Stimulated activated naive CD4-positive, alpha-beta T cell treated with Interleukin-2 at 50 U/mL for 16 hours (primary cell): ENCODE data around the gene NSMCE4A.
"Not testable (repeated sequence)": the region's sequence is repeated elsewhere in the genome, so short reads cannot be mapped to it uniquely, and the experiment has no call there.

ENCODE experiments used
- DNase-seq: peaks from one replicate; lab custom pipeline; 2025; lab: John Stamatoyannopoulos, UW

Gene NSMCE4A

GRCh38 chr10:121935702-121936101, 39.3 kb downstream of the NSMCE4A start:
- DNase-seq = no peak

DNA sequence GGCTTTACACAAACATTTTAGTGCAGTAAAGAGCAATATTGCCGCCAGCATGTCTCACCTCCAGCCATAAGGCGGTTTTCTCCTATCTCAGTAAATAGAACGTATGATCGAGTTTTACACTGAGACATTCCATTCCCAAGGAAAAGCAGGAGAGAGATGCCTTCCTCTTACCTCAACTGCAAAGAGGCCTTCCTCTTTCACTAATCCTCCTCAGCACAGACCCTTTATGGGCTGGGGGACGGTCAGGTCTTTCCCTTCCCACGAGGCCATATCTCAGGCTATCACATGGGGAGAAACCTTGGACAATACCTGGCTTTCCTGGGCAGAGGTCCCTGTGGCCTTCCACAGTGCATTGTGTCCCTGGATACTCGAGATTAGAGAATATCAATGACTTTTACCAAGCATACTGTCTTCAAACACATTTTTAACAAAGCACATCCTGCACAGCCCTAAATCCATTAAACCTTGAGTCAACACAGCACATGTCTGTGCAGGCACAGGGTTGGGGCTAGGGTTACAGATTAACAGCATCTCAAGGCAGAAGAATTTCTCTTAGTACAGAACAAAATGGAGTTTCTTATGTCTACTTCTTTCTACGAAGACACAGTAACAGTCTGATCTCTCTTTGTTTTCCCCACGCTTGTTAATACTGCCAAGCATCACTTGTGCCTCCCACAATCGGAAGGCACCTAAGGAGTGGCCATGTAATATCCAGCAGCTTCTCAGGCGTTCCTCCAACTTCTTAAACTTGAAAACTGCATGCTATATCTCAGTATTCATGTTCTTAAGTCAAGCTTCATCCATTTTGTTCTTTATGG, 44.5 kb downstream of the NSMCE4A start:
- DNase-seq = not testable (repeated sequence)

- DNase-seq = not testable (repeated sequence)
Observed at GRCh38 chr10:121929585-121930267, 45.3 kb downstream of the NSMCE4A start.

GRCh38 chr10:121928528-121928884, 46.5 kb downstream of the NSMCE4A start:
- DNase-seq = no peak

- peak; percentile 77 for DNase-seq
Observed at GRCh38 chr10:121927841-121928527, 47.0 kb downstream of the NSMCE4A start, which contains the start of gene ATE1. TSS of gene ATE1 (minus strand) at chr10:121928031. CDS start at chr10:121927949, 82 bp downstream.

DNA sequence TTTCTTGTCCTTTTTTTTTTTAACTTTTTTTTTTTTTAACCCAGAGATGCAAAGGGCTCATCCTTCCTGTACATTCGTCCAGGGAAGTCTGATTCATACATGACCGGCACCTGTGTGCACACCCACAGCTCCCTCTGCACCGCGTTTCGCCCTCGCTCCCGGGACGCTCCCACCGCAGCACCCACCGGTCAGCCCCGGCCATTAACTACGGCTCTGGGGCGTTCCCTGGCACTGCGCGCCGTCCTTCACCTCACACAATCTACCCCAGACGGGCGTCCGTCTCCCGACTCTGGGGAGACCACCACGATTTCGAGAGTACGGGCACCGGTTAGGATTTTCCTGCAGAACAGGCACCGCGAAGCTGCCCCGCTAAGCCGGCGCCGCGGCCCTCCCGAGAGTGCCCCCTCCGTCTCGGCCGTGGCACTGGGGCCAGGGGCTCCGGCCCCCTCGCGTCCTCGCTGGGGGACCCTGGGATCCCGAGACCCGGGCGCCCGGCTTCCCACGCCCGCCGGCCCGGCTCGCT, 47.6 kb downstream of the NSMCE4A start:
- DNase-seq = peak; percentile 14

- DNase-seq = no peak
Observed at GRCh38 chr10:121926671-121927317, 48.2 kb downstream of the NSMCE4A start.

DNA sequence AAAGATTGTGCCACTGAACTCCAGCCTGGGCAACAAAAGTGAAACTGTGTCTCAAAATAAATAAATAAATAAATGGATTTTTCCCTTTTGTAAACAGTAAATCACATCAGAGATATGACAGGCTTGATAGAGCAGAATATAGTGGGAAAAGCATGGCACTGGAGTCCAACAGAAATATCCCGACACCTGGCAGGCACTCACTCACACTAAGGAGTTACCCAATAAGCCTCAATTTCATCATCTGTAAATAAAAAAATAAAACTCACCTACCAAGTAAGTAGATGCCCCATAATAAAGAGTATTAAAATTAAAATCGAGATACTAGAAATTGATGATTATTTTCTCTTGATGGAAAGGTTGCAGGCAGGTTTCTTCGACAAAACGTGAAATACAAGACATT, 48.9 kb downstream of the NSMCE4A start:
- no peak for DNase-seq

DNA sequence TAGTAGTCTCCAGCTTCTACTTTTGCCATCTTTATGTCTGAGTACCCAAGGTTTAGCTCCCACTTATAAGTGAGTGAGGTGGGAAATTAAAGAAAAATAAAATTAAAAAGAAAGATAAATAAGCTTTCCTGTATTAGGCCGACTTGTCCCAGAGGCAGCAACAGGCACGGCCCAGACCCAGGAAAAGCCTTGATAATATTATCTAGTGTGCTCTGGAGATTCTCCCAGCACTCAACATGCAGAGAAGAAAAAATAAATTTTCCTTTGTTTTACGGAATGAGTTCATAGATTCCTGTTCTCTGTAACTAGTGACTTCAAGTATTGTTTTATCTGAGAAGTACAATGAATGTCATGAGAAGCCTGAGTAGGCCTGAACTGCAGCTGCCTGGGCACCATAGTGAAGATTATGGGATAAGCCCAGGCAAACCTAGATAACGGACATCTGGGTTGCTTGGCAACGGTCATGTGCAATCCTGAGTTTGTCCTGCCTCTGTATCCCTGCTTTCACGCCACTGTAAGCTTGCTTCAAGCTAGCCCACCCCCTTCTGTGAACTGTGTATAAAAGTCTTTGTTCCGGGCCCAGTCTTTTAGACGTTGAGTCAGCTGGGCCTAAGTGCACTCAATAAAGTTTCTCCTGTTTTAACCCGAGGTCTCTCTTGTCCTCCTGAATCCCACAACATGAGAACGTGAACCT, 53.6 kb downstream of the NSMCE4A start:
- no peak for DNase-seq

- no peak for DNase-seq
Observed at GRCh38 chr10:121919666-121920065, 55.4 kb downstream of the NSMCE4A start.

DNA sequence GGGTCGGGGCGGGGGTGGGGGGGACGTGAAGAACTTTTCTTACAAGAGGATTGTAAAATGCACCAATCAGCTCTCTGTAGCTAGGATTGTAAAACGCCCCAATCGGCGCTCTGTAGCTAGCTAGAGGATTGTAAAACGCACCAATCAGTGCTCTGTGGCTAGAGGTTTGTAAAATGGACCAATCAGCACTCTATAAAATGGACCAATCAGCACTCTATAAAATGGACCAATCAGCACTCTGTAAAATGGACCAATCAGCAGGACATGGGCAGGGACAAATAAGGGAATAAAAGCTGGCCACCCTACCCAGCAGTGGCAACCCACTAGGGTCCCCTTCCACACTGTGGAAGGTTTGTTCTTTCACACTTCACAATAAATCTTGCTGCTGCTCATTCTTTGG, 56.2 kb downstream of the NSMCE4A start:
- DNase-seq = not testable (repeated sequence)

GRCh38 chr10:121914661-121915060, 60.4 kb downstream of the NSMCE4A start:
- no peak for DNase-seq

GRCh38 chr10:121911421-121911697, 63.7 kb downstream of the NSMCE4A start:
- DNase-seq = no peak

DNA sequence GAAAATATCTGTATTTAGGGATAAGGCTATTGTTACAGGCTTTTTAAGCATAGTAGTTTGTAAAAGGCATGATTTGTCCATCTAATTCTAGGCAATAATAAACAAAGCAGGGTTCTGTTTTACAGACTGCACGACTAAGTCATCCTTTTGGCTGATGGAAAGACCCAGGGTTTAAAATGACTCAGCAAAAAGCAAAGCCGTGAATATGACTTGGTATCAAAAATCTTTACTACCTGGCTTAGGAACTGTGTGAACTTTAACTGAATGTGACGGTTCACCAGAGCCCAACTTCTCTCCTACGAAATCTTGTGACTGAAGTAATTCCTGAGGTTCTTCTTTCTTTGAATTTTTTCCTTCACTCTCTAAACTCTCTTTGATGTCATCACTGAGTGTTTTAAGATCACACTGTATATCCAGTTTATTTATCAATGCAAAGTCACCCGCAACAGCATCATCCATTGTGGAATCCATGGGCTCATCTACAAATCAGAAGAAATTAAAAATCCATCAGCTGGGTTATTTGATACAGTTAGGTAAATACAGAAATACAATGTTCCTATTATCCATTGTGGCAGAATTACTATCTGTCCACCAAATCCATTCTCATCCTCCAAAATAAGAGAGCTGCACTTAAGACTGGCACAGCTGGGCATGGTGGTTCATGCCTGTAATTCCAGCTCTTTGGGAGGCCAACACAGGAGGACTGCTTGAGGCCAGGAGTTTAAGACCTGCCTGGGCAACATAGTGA, 64.2 kb downstream of the NSMCE4A start:
- no peak for DNase-seq
